ENCODE measurements around the gene OR8D4. TPM values are rescaled to one million over a fixed set of nuclear protein-coding genes. Genes with fewer than 3 reads are reported as not detected.
"Not testable (repeated sequence)": the region's sequence is repeated elsewhere in the genome, so short reads cannot be mapped to it uniquely, and the experiment has no call there.

Gene OR8D4
- not detected in 2 replicates for total RNA-seq (2014; rRNA removed)
- not detected for polyA plus RNA-seq (2012)

DNA sequence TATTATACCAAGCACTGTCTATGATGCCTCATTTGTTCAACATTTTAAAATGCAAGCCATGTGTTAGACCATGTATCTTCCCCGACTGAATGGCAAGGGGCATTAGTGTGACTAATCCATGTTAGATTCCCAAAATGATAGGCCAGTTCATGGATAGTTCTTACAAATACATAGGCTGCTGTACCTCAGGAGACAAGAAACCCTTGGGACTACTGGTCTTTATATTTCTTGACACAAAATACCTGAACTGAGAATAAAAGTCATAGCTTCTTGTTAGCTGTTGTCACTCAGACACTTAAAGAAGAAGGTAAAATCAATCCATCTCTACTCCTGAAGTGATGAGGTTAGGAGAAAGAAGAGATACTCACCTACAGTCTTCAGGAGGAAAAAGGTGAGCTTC, at the start of gene OR8D4:
OR8D4 (plus strand) TSS at position 301 of the 400 bp plus-strand sequence. CDS start 4,265 bp downstream, outside the sequence.
- DNase-seq (ENCODE audit: low read depth): no peak

DNA sequence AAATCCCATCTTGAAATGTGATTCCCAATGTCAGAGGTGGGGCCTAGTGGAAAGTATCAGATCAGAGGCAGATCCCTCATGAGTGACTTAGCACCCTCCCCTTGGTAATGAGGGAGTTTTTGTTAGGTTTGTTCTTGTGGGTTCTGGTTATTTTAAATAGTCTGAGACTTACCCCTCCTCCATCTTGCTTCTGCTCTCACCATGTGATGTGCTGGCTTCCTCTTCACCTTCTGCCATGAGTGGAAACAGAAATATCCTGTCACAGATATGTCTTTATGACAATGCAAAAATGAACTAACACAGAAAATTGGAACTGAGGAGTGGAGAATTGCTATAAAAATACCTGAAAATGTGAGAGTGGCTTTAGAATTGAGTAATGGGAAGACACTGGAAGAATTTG, 49.6 kb upstream of the OR8D4 start:
- DNase-seq (ENCODE audit: low read depth): no peak

DNA sequence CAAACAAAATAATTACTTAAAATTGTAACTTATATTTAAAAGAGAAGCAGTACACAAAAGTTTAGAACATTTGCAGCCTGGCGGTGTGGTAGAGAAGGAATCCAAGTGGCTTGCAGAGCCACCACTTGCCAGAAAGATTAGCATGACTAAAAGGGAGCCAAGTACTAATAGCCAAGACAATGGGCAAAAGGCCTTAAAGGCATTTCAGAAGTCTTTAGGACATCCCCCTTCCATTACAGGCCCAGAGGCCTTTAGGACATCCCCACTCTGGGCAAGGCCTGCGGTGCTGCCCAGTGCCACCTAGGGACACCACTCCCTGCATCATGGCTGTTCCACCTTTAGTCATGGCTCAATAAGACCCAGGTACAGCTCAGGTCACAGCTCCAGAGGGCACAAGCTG, 48.9 kb upstream of the OR8D4 start:
- no peak for DNase-seq (ENCODE audit: low read depth)

DNA sequence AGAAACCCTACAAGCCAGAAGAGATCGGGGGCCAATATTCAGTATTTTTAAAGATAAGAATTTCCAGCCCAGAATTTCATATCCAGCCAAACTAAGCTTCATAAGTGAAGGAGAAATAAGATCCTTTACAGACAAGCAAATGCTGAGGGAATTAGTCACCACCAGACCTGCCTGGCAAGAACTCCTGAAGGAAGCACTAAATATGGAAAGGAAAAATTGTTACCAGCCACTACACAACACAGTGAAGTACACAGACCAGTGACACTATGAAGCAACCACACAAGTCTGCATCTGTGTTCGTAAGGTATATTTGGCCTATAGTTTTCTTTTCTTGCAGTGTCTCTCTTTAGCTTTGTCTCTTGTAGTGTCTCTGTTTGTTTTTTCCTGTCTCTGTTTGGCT, 45.5 kb upstream of the OR8D4 start:
- DNase-seq (ENCODE audit: low read depth): no peak

DNA sequence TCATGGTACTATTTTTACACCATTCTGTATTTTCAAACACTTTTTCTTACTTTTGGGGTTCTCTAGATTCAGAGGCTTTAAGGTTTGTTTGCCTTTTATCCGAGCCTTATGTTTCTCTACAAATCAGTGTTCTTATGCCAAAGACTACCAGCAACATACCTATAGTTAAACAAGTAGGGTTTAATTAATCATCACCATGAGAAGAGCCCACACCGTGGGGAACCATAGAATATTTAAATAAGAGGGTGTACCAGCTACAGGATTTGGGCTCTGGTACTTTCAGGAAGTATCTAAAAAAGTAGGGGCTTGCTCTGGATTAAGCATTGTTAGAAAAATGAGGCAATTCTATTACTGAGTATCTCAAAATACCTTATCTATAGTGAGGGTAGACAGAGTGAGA, 42.2 kb upstream of the OR8D4 start:
- DNase-seq (ENCODE audit: low read depth): no peak

DNA sequence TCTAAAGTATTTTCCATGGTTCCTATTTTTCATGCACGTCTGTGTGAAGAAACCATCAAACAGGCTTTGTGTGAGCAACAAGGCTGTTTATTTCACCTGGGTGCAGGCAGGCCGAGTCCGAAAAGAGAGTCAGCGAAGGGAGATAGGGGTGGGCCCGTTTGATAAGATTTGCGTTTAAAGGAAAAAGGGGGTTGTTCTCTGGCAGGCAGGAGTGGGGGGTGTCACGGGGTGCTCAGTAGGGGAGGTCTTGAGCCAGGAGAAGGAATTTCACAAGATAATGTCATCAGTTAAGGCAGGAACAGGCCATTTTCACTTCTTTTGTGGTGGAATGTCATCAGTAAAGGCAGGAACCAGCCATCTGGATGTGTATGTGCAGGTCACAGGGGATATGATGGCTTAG, 36.7 kb upstream of the OR8D4 start:
- not testable (repeated sequence) for DNase-seq (ENCODE audit: low read depth)

DNA sequence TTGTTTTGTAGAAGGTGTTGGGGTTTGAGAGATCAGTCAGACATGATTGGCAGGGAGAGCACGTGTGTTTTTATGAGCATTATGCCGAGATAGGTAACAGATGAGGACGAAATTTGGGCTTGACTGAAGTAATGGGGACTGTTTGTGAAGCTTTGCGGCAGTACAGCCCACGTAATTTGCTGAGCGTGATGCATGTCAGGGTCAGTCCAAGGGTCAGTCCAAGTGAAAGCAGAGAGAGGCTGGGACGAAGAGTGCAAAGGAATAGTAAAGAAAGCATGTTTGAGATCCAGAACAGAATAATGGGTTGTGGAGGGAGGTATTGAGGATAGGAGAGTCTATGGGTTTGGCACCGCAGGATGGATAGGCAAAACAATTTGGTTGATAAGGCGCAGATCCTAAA, 34.2 kb upstream of the OR8D4 start:
- DNase-seq (ENCODE audit: low read depth): not testable (repeated sequence)

DNA sequence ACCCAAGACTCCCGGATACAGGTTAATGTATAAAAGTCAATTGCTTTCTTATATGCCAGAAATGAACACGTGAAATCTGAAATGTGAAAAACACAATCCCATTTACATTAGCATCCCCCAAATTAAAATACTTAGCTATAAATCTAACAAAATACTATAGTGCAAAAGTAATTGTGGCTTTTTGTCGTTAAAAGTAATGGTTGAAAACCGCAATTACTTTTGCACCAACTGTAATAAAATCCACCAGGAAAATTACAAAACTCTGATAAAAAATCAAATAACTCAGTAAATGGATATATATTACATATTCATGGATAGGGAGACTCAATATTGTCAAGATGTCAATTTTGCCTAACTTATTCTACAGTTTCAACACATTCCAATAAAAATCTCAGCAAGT, 21.1 kb upstream of the OR8D4 start:
- DNase-seq (ENCODE audit: low read depth): no peak

DNA sequence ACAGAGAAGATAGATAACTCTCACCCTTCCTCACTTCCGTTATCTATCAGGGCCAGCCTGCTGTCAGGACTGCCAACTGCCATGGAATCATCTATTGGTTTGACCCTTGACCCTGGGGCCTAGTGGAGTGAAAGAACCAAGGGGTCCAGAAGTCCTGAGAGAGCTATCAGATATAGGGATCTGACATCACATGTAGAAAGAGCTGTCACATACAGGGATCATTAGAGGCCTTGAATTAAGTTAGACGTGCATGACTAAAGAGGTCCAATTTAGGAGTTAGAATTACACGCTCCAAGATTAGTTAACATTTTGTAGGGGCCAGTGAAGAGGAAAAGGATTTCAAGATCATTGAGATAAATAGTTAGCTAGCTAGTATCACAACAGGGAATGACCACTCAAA, 16.4 kb upstream of the OR8D4 start, which contains the start of gene TMEM225:
TMEM225 (minus strand) TSS at position 101 of the 400 bp plus-strand sequence. CDS start 245 bp downstream, outside the sequence.
- DNase-seq (ENCODE audit: low read depth): no peak

DNA sequence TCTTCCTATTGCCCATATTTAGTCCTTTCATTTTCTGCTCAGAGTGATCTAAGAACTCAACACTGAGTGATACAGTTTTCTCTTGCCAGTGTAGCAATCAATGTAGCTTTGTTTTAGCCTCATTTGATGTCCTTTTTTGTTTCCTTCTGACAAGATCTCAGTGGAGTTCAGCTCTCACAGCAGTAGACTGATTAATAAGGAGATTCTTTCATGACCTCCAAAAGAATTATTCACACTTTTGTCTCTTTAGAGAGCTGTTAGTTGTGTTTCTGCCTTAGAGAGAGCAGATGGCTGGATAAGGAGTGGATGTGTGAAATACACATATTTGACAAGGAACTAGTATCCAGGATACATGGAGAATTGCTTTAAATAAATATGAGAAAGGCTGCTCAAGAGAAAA, 9.9 kb upstream of the OR8D4 start:
- no peak for DNase-seq (ENCODE audit: low read depth)

DNA sequence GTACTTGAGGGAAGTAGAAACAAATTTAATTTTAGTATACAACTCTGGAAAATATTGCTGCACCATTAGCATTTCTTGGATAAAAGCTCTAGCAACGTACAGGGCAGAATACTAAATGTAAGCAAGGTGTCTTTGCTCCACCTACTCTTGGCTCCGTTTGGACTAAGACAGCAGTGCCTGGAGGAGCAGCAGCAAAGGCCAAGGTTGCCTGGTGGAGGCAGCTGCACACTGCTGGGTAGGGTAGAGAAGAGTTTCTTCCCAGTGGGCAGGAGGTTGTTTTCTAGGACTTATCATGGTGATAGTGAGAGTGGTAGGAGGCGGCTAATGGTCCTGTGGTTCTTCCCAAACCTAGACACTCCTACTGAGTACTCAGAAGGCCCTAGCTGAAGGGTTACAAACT, 2.2 kb upstream of the OR8D4 start:
- no peak for DNase-seq (ENCODE audit: low read depth)

DNA sequence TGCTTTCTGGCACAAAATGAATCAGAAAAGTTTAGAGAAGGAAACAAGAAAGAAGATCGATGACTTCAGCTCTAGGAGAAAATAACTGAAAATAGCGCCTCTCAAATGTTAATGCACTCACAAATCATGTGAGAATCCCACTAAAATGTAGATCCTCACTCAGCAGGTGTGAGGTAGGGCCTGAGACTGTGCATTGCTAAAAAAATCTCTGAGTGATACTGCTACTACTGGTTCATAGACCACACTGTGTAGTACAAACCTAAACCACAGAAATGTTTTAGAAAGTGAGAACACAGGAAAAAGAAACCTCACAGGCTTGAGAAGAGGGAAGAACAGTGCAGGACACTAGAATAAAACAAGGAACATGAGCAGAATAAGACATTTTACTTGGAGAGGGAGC, 2.0 kb downstream of the OR8D4 start:
- DNase-seq (ENCODE audit: low read depth): no peak

DNA sequence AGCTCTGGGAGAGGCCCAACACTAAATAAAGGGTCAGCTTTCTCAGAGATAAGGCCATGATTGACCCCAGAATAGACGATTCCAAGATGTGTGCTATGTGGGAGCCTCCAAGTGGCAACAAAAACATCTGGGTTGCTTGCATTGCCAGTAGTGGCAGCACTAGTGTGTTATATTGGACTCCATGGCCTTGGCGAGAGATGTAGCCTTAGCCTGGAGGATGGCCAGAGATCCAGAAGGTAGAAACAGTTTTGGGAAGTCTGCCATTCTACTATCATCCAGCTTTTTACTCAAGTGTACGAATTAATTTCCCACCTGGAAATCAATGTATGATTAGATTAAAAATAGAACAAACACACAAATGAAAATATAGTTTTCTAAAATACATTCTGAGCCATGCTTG, 3.0 kb downstream of the OR8D4 start:
- no peak for DNase-seq (ENCODE audit: low read depth)

DNA sequence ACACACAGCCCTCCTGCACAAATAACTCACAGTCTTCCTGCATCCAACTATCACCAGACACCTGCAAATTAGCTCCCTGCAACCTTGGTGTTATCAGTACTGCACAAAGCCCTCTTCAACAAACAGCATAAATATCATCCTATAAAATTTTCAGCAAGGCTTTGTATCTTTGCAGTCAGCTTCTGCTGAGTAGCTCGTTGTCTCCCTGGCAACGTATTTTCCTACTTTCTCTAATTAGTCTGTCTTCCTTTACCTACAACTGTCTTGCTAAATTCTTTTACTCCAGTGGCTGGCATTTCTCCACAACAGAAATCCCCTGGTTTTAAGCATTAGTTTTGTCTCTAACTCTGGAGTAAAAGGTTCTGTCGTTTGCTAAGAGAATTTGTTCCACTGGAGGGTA, 3.9 kb downstream of the OR8D4 start:
- no peak for DNase-seq (ENCODE audit: low read depth)

DNA sequence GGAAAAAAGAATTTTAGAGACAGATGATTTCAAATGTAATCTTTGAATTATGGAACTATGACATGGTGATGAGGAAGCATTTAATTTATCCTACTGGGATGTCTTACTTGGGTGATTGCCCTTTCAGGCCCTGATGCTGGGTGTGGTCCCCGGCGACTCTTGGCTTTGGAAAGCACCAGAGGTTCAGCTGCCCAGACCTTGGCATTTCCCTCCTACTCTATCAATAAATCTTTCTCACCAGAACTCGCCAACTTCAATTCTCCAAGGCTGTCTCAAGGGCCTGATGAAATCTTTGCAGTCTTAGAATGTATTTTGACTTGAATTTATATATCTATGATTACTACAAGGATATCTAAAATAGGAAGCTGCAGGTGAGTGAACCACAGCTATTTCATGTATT, 19.0 kb downstream of the OR8D4 start:
- DNase-seq (ENCODE audit: low read depth): no peak

DNA sequence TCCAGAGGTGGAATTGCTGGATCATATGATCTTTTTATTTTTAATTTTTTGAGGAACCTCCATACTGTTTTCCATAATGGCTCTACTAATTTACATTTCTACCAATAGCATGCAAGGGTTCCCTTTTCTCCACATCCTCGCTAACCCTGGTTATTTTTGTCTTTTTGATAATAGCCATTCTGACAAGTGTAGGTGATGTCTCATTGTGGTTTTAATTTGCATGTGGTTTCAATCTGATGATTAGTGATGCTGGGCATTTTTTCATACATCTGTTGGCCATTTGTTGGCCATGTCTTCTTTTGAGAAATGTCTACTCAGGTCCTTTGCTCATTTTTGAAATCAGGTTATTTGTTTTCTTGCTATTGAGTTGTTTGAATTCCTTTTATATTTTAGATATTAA, 22.1 kb downstream of the OR8D4 start:
- DNase-seq (ENCODE audit: low read depth): no peak

DNA sequence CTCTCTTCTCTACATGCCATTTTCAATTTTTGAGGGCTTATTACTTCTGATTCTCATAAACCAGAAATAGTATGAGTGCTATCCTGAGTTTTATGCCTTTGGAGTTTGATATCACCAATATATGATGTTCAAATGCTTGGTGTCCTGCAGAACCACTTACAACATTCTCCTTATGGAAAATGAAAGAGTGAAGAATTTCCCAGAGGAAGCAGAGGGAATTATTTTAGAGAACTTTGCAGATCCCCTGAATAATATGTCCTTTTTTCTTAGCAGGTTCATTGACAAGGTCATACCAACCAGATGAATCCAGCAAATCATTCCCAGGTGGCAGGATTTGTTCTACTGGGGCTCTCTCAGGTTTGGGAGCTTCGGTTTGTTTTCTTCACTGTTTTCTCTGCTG, 37.4 kb downstream of the OR8D4 start, which contains the start of gene OR4D5:
OR4D5 (plus strand) TSS at position 301 of the 400 bp plus-strand sequence; CDS start at position 301, 0 bp downstream.
- no peak for DNase-seq (ENCODE audit: low read depth)

DNA sequence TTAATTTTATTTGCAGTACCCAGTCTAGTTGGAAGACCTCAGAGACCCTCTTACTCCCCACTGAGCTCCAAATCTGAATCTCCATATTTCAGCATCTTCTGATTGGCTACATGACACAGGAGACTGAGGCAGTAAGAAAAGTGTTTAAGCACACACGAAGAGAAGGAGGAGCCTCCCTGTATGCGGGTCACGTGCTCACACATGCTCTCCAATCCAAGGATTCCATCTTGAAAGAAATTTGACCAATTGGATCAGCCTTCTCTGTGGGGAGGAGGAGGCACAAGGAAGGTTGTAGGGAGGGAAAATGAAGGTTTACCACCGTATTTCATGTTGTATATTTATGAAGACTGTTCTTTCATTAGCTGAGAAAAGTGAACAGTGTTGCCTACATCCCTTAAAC, 40.4 kb downstream of the OR8D4 start:
- DNase-seq (ENCODE audit: low read depth): no peak

DNA sequence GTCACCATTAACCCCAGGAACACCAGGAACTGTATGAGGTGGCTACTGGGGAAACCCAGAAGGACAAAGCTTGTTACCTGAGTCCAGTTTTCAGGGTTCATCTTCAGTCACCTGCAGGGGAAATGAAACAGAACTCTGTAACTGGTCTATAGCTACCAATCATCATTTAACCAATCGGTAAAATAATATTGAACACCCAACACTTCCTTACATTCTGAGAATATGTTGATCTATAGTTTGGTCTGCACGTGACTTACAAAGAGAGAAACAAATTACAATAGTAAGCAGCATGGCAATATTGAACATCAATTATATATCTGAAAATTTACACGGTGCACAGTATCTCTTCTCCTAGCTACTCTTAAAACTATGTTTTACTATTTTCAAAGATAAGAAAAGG, 41.8 kb downstream of the OR8D4 start, which contains the start of gene OR6T1:
OR6T1 (minus strand) TSS at position 101 of the 400 bp plus-strand sequence; CDS start at position 101, 0 bp downstream.
- DNase-seq (ENCODE audit: low read depth): no peak

DNA sequence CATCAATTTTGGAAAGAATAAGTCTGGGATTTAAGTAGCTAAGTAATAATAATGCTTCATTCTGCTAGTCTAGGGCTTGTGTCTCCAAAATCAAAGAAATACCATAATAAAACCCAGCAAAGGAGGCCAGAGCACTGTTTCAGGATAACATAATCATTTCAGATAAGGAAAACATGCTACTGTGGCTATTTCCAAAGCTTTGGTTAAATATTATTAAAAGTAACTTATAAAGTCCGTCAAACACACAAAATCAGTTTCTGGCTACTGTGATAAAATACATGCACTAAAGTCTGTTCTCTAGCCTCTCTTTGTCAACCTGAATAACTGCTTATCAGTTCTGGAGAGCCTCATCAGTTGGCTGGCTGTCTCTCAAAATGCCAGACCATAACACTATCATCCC, 43.2 kb downstream of the OR8D4 start:
- DNase-seq (ENCODE audit: low read depth): no peak

DNA sequence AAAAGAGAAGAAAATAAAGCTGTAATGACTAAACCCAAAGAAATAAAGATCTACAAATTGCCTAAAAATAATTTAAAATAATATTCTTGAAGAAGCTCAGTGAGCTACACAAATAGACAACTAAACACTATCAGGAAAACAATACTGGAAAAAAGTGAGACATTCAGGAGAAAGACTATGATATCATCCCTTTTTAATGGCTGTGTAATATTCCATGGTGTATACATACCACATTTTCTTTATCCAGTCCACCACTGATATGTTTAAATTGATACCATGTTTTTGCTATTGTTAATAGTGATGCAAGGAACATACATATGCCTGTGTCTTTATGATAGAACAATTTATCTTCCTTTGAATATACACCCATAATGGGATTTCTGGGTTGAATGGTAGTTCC, 54.8 kb downstream of the OR8D4 start:
- DNase-seq (ENCODE audit: low read depth): no peak
